GM18520 (cell line): ENCODE measurements around the gene FOXK2.

Experiments used
- ATAC-seq: cut with Tn5 transposase; IDR thresholded peaks from one replicate; pipeline ENCODE4 v1.9.1; 2021; ENCODE audit not compliant: unreplicated experiment

FOXK2 gene

GRCh38 chr17:82632451-82632850 lies 112.9 kb downstream of the FOXK2 start:
- ATAC-seq: no peak

- no peak for ATAC-seq
These were observed 113.8 kb downstream of the FOXK2 start for GRCh38 chr17:82633343-82633742.

- no peak for ATAC-seq
These were observed 117.4 kb downstream of the FOXK2 start for GRCh38 chr17:82636626-82637598.

- ATAC-seq: no peak
These were observed 118.7 kb downstream of the FOXK2 start for GRCh38 chr17:82638183-82638773.

GRCh38 chr17:82639628-82640027 lies 120.1 kb downstream of the FOXK2 start:
- ATAC-seq: no peak

- ATAC-seq: no peak
These were observed 120.5 kb downstream of the FOXK2 start for GRCh38 chr17:82640036-82640435.

- ATAC-seq: no peak
These were observed 122.5 kb downstream of the FOXK2 start for GRCh38 chr17:82642022-82642421.

GRCh38 chr17:82644148-82644547 lies 124.6 kb downstream of the FOXK2 start:
- ATAC-seq: no peak

GRCh38 chr17:82645516-82645915 lies 126.0 kb downstream of the FOXK2 start:
- ATAC-seq: no peak

GRCh38 chr17:82647593-82648164 lies 128.1 kb downstream of the FOXK2 start:
- ATAC-seq: peak; percentile 15

- peak; percentile 80 for ATAC-seq
These were observed 128.7 kb downstream of the FOXK2 start, which contains the start of gene WDR45B for GRCh38 chr17:82648165-82648668. WDR45B (minus strand) TSS chr17:82648444; CDS start chr17:82648340, 104 bp downstream.

GRCh38 chr17:82648742-82649331 lies 129.3 kb downstream of the FOXK2 start:
- ATAC-seq: no peak

GRCh38 chr17:82649501-82650261 lies 130.1 kb downstream of the FOXK2 start:
- no peak for ATAC-seq

GRCh38 chr17:82650723-82651122 lies 131.2 kb downstream of the FOXK2 start:
- ATAC-seq: no peak

- no peak for ATAC-seq
These were observed 134.4 kb downstream of the FOXK2 start for GRCh38 chr17:82653651-82654528.
